ENCODE measurements around the gene TARBP1. TPM values are rescaled to one million over a fixed set of nuclear protein-coding genes. Genes with fewer than 3 reads are reported as not detected.

Gene TARBP1
- total and polyA plus RNA-seq, 2 of the 8 experiments (the other 6 are each of a cell fraction or from before 2014, with no cell fraction given), result 21.9 to 32.3 TPM

GRCh38 chr1:234348964-234349363 is 130.0 kb downstream of the TARBP1 start:
- no peaks in the 10 kb centered on the region for H3K23me2 ChIP-seq (ENCODE audit: low read depth, low read length)
- H4K8ac ChIP-seq (ENCODE audit: extremely low read depth, insufficient read depth, low read length), result no peak overlapping the region
- no peaks in the 10 kb centered on the region for H3K4me1 ChIP-seq (replicated peaks in 1 of 4; ENCODE audit: control insufficient read depth in 3 of 4, insufficient read depth in 4 of 4, low read length in 3 of 4)
- H2BK5ac ChIP-seq (ENCODE audit: low read depth, low read length), result no peak overlapping the region
- H3K4me3 ChIP-seq (ENCODE audit: extremely low read depth in 1 of 4, insufficient read depth in 2 of 4, low read depth in 3 of 4, low read length in 4 of 4), result no peak overlapping the region
- TF ChIP-seq MAFK (IDR thresholded peaks at IDR 0.05; ENCODE audit: low read depth, low read length) (no peak), RBBP5 (IDR thresholded peaks at IDR 0.05; ENCODE audit: borderline replicate concordance, low read depth, low read length) (no peak), E2F6 (IDR thresholded peaks at IDR 0.05) (no peak), CBX5 (IDR thresholded peaks at IDR 0.05; ENCODE audit: low read depth, low read length) (no peak), SRF (IDR thresholded peaks at IDR 0.05; ENCODE audit: low read depth, low read length) (no peak), JUN (IDR thresholded peaks at IDR 0.05; ENCODE audit: low read depth, low read length) (no peak), KDM1A (IDR thresholded peaks at IDR 0.05; ENCODE audit: borderline replicate concordance, low read length) (no peak), NRF1 (IDR thresholded peaks at IDR 0.05; ENCODE audit: low read depth, low read length) (no peak)
- ChIA-PET CTCF (ENCODE audit: partially characterized antibody) (no interaction called here), POLR2A (ENCODE audit: partially characterized antibody) (no interaction called here)
- H3K79me2 ChIP-seq (ENCODE audit: control insufficient read depth in 1 of 2, insufficient read depth in 2 of 2, low read length in 2 of 2), result no peaks in the 10 kb centered on the region
- no peak overlapping the region for H2AFZ ChIP-seq (ENCODE audit: low read length)
- DNase-seq (ENCODE audit: low read depth in 1 of 2, low spot score in 2 of 2), result no peak
- no peaks in the 10 kb centered on the region for H4K20me1 ChIP-seq (replicated peaks in 1 of 2; ENCODE audit: control insufficient read depth in 1 of 2, insufficient read depth in 2 of 2, low read length in 2 of 2)
- H2BK12ac ChIP-seq (ENCODE audit: low read depth, low read length), result no peak overlapping the region
- no peak overlapping the region for H2BK15ac ChIP-seq (ENCODE audit: low read length)
- no peak overlapping the region for H3K23ac ChIP-seq (ENCODE audit: insufficient read length)
- H3K27ac ChIP-seq (ENCODE audit: low read depth, low read length), result no peak overlapping the region
- H4K5ac ChIP-seq (ENCODE audit: insufficient read length, low read depth, low read length), result no peak overlapping the region
- no peak overlapping the region for H2AK5ac ChIP-seq (ENCODE audit: low read depth, low read length)
- no peak overlapping the region for H3K9ac ChIP-seq (replicated peaks in 1 of 4; ENCODE audit: extremely low read depth in 1 of 4, low read depth in 3 of 4, low read length in 3 of 4)
- no peak overlapping the region for H3K4ac ChIP-seq (replicated peaks; ENCODE audit: insufficient read length, low read depth, low read length)
- no peak overlapping the region for H4K91ac ChIP-seq (replicated peaks; ENCODE audit: insufficient read length, low read length)
- H3K27me3 ChIP-seq (replicated peaks in 1 of 4; ENCODE audit: control insufficient read depth in 3 of 4, extremely low read depth in 1 of 4, insufficient read depth in 3 of 4, low read length in 3 of 4), result no peaks in the 10 kb centered on the region
- H2BK120ac ChIP-seq (replicated peaks; ENCODE audit: low read depth, low read length), result no peak overlapping the region
- H2BK20ac ChIP-seq (ENCODE audit: low read length), result no peak overlapping the region
- H3K18ac ChIP-seq (ENCODE audit: extremely low read depth, low read length), result no peak overlapping the region
- no peaks in the 10 kb centered on the region for H3K9me3 ChIP-seq (ENCODE audit: insufficient read depth in 2 of 2, low read depth in 1 of 2, low read length in 1 of 2)
- H3K36me3 ChIP-seq (ENCODE audit: control insufficient read depth in 2 of 4, insufficient read depth in 4 of 4, low read length in 3 of 4), result no peaks in the 10 kb centered on the region
- FAIRE-seq, result no peak
- H3K14ac ChIP-seq (ENCODE audit: insufficient read length), result no peak overlapping the region
- no peak overlapping the region for H3K4me2 ChIP-seq (ENCODE audit: insufficient read depth in 1 of 2, low read depth in 2 of 2, low read length in 2 of 2)
- WGBS, 2 experiments (ENCODE audit: extremely low coverage in 1 of 2, insufficient coverage in 1 of 2, insufficient read length in 1 of 2, insufficient replicate concordance in 2 of 2, low coverage in 1 of 2, low lambda C conversion rate in 2 of 2, missing lambda C conversion rate in 1 of 2), result 89% methylated on average over 4 of the region's 4 CpGs; no CpG with 5 or more reads in 1 of the 2 experiments
- no peaks in the 10 kb centered on the region for H3K79me1 ChIP-seq (ENCODE audit: low read depth, low read length)
- no peak overlapping the region for H3K56ac ChIP-seq (replicated peaks; ENCODE audit: insufficient read length, low read depth, low read length)
